ENCODE data around the gene MRPL49.

- TF ChIP-seq JUN (IDR thresholded peaks at IDR 0.05; ENCODE audit: borderline replicate concordance, insufficient read depth, insufficient read length, low read depth) = no peak
- TF ChIP-seq, protein P1, sequence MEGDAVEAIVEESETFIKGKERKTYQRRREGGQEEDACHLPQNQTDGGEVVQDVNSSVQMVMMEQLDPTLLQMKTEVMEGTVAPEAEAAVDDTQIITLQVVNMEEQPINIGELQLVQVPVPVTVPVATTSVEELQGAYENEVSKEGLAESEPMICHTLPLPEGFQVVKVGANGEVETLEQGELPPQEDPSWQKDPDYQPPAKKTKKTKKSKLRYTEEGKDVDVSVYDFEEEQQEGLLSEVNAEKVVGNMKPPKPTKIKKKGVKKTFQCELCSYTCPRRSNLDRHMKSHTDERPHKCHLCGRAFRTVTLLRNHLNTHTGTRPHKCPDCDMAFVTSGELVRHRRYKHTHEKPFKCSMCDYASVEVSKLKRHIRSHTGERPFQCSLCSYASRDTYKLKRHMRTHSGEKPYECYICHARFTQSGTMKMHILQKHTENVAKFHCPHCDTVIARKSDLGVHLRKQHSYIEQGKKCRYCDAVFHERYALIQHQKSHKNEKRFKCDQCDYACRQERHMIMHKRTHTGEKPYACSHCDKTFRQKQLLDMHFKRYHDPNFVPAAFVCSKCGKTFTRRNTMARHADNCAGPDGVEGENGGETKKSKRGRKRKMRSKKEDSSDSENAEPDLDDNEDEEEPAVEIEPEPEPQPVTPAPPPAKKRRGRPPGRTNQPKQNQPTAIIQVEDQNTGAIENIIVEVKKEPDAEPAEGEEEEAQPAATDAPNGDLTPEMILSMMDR (IDR thresholded peaks at IDR 0.05; ENCODE audit: extremely low read depth in 1 of 2, insufficient read depth in 1 of 2, low read depth in 1 of 2, low read length in 2 of 2) = no peak
Observed at GRCh38 chr11:65084598-65085375, 37.3 kb upstream of the MRPL49 start.
